ENCODE measurements around the gene RARRES2.
"Not testable (repeated sequence)": the region's sequence is repeated elsewhere in the genome, so short reads cannot be mapped to it uniquely, and the experiment has no call there.

RARRES2 gene

GRCh38 chr7:150335774-150336112 is 5.7 kb downstream of the RARRES2 start:
- DNase-seq, result no peak

DNA sequence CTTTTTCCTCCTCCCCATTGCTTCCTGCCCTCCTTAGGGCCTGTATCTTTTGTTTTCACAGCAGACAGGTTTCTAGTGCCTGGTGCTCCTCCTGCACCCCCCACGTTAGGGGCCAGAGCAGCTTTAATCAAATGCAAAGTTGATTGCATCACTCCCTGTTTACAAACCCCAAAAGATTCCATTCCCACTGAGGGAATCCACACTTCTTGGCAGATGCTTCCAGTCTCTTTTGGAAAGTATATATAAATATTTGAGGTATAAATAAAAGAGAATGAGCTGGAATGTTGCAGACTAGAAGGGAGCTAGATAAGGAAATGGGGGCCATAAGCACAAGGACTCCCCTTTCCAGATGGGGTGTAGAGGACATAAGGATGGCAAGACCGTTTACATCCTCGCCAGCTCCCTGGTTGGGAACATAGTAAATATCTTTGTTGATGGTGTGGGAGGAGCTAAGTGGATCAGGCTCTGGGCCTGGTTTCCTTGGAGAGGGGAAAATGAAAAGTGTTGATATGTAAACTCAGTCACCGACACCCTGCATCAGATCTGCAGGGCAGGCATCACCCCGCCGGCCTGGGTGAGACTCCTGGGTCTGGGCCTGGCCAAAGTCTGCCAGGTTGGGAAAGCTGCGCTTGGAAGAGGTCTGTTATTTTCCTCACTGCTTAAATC is 6.2 kb downstream of the RARRES2 start:
- no peak for DNase-seq

GRCh38 chr7:150334108-150334507 is 7.3 kb downstream of the RARRES2 start:
- DNase-seq, result no peak

DNA sequence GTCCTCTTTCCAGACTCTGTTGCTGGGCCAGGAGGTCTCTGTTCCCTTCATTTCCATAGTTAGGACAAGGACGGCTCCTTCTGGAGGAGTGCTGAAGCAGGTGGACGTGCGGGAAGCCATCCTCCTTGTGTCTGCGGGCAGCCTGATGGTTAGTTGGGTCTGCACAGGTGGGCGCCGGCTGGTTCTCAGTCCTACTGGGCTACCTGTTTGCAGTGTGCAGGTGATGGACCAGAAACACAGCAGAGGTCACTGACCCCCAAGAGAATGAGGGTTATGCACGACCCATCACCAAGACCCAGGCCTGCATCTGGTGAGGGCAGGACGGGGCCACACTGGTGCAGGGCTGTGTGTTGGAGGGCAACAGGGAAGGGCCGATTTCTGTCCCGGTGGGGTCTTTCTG is 7.8 kb downstream of the RARRES2 start:
- DNase-seq, result no peak

GRCh38 chr7:150332852-150333635 is 8.4 kb downstream of the RARRES2 start:
- DNase-seq, result no peak

DNA sequence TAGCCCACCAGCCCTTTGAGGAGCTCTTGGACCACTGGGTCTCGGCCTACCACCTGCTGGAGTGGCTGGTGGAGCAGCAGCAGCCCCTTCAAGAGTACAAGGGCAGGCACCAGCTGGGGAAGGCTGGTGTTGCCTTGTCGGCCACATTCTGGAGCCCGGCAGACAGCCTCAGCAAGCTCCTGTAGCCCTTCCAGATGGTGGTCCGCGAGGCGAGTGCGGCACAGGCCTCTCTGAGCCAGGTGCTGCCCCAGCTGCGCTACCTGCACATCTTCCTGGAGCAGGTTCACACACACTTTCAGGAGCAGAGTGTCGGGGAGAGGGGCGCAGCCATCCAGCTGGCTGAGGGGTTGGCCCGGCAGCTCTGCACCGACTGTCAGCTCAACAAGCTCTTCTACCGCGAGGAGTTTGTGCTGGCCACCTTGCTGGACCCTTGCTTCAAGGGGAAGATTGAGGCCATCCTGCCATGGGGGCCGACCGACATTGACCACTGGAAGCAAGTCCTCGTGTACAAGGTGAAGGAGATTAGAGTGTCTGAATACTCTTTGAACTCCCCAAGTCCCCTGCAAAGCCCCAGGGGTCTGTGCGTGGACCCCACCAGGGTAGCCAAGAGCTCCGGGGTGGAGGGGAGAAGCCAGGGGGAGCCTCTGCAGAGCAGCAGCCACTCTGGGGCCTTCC is 11.1 kb downstream of the RARRES2 start:
- DNase-seq, result no peak

DNA sequence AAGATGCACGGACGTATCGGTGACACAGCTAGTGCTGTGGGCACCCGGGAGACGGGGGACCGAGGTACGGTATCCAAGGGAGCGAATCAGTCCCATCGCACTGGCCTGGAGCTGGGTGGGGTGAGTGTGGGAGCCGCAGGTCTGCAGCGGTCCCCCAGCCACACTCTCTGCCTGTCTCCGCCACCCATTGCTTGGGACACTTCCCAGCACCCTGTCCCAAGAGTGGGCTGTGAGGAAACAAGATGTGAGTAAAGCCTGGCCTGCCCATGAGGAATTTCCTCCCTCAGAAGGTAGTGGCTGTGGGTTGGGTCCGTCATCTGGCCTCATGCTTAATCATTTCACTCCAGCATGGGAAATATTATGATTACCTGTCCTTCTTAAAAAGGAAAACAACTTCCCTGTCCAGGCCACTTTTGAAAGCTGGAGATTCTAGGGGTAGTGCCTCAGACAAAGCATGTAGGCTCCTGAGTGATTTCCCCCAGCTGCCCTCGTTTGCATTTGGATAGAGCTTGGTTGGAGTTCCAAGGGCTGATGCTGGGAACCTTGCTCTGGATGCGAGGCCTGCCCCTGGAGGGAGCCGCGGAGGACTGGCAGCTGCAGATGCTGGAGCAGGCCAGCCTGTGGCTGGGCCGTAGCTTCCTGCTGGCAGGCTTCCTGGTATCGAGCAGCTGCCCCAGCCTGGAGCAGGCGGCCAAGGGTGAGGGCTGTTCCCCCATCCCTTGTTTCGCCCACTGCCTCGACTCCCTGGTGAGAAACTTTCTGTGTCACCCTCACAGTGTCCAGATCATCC is 11.9 kb downstream of the RARRES2 start:
- no peak for DNase-seq

GRCh38 chr7:150327308-150327707 is 14.1 kb downstream of the RARRES2 start:
- DNase-seq, result no peak

- DNase-seq, result no peak
Measured at GRCh38 chr7:150326657-150327268, 14.7 kb downstream of the RARRES2 start.

GRCh38 chr7:150325901-150326300 is 15.5 kb downstream of the RARRES2 start:
- DNase-seq, result no peak

DNA sequence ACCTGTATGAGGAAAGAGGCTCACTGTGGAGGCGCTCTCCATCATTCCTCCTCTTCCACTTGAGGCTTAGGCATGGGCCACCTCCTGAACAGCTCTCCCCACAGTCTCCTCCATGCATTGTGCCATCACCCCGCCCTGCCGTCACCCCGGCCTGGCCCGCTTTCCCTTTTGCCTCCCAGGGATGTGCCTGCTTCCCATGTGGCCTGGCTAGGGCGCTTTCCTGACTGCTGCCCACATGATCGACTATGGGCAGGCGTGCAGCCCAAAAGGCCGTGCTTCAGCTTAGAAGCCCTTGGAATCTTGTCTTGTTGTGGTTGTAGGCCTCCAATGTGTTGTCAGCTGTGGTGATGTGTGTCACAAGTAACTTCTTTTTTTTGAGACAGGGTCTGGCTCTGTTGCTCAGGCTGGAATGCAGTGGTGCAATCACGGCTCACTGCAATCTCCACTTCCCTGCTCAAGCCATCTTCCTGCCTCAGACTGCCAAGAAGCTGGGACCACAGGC is 16.3 kb downstream of the RARRES2 start:
- no peak for DNase-seq

GRCh38 chr7:150324373-150324961 is 17.0 kb downstream of the RARRES2 start:
- DNase-seq, result no peak

DNA sequence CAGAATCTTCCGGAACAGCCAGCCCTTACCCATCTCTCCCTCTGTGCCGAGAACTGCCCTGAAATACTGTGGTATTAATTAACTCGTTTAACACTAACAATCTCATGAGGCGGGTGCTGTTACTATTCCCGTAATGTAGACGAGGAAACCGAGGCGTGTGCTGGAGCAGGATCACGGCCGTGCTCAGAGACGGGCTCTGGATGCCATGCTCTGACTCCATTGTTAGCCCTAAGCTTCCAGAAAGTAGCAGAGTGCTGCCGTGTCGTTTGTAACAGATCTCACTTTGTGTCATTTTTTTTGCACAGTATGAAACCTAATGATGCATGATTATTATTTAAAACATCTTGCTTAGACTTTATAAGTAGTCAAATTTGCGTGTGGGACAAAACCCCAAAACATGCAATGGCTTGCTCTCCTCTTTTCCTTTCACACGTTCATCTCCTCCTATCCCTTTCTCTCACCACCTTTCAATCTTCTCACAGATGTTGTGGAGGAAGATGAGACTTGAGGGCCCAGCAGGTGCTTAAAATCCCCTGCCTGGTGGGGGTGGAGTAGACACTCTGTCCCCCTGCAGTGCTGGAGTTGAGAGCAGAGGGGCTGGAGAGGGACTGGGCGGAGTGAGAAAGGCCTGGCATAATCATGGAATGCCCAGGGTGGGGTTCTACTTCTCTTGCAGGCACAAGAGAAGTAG is 17.6 kb downstream of the RARRES2 start:
- no peak for DNase-seq

GRCh38 chr7:150322833-150323681 is 18.4 kb downstream of the RARRES2 start, which contains the start of the genes ACTR3C and LRRC61:
Gene ACTR3C (minus strand): TSS chr7:150323545. CDS start chr7:150295296, 28,249 bp downstream.
Gene LRRC61 (plus strand): TSS chr7:150323355. CDS start chr7:150336862, 13,507 bp downstream.
- peak; percentile 28 for DNase-seq

GRCh38 chr7:150322114-150322832 is 19.2 kb downstream of the RARRES2 start:
- DNase-seq, result no peak

DNA sequence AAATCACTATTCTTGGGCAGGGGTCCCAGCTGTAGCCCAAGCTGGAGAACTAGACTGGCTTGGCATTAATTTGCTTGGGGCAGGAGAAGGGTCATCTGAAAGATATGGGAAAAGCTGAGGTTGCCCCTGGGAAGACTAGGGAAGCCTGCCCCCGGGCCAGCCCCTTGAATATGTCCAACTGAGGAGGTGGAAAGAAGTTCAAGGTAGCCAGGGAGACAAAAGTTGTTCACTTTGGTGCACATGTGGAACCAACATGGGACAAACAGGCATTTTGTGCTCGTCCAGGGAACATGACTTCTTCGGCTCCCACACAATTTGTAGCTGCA is 19.7 kb downstream of the RARRES2 start:
- DNase-seq, result no peak

GRCh38 chr7:150317748-150318444 is 23.5 kb downstream of the RARRES2 start:
- no peak for DNase-seq

GRCh38 chr7:150316987-150317386 is 24.4 kb downstream of the RARRES2 start:
- DNase-seq, result not testable (repeated sequence)

DNA sequence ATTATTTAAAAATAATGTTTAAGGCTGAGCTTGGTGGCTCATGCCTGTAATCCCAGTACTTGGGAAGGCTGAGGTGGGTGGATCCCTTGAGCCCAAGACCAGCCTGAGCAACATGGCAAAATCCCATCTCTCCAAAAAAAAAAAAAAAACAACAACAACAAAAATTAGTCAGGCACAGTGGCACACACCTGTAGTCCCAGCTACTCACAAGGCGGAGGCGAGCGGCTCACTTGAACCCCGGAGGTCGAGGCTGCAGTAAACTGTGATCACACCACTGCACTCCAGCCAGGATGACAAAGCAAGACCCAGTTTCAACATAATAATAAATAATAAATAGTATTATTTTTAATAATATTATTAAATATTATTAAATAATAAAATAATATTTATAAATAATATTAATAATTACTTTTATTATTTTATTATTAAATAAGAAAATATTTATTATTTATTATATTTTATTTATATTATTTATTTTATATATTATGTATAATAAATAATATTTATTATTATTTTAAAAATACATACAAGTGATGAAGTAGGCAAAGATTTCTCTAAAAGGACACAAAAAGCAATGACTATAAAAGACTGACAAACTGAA is 26.7 kb downstream of the RARRES2 start:
- DNase-seq, result no peak
